Natural killer cell (primary cell): ENCODE results near the gene SKI. TPM values are rescaled to one million over a fixed set of nuclear protein-coding genes. Genes with fewer than 3 reads are reported as not detected.
A peak's percentile ranks its signal among the peaks of the same experiment; 100 is the strongest.

ENCODE experiments used
- ATAC-seq, 3 donors: fragments of 150-1000 bp in 2 of 3; fragments of 200-7000 bp in 1 of 3; cut with Tn5 transposase; 1 replicate in 1 of 3; 2 replicates in 2 of 3; pipeline ENCODE4 v1.10.0; 2021; ENCODE audit warnings: mild to moderate bottlenecking in 2 of 3, moderate library complexity in 2 of 3
- DNase-seq, 2 donors: peaks; one replicate each; pipeline versions ENCODE4 v3.0.0 to v3.0.0-alpha.2; 2013 to 2021; ENCODE audit warnings: mixed read lengths in 1 of 2
- H3K27ac ChIP-seq: one replicate; pipeline ENCODE4 v1.5.1; 2013; ENCODE audit warnings: mild to moderate bottlenecking, low read length
- H3K27me3 ChIP-seq: one replicate; pipeline ENCODE4 v1.6.1; 2013; ENCODE audit warnings: low read length; ENCODE audit not compliant: control insufficient read depth, insufficient read depth
- H3K36me3 ChIP-seq: one replicate; pipeline ENCODE4 v1.6.1; 2013; ENCODE audit warnings: low read length; ENCODE audit not compliant: control insufficient read depth, insufficient read depth
- H3K4me1 ChIP-seq: one replicate; pipeline ENCODE4 v1.6.1; 2013; ENCODE audit warnings: low read length; ENCODE audit not compliant: control insufficient read depth, insufficient read depth
- H3K4me3 ChIP-seq: one replicate; pipeline ENCODE4 v1.5.1; 2013; ENCODE audit warnings: low read length
- H3K9me3 ChIP-seq: one replicate; pipeline ENCODE4 v1.6.1; 2013; ENCODE audit warnings: low read length; ENCODE audit not compliant: control insufficient read depth, insufficient read depth
- H3K27ac Mint-ChIP-seq, 2 donors: one replicate each; pipeline ENCODE4 v1.8.0; 2022; ENCODE audit warnings: mild to moderate bottlenecking in 2 of 2, mixed read lengths in 2 of 2, moderate library complexity in 1 of 2
- H3K27me3 Mint-ChIP-seq, 2 donors: one replicate each; pipeline ENCODE4 v1.8.0; 2022; ENCODE audit warnings: low read depth in 2 of 2, mixed read lengths in 2 of 2
- H3K36me3 Mint-ChIP-seq: one replicate; pipeline ENCODE4 v1.8.0; 2022; ENCODE audit warnings: mixed read lengths
- H3K4me1 Mint-ChIP-seq, 2 donors: one replicate each; pipeline ENCODE4 v1.8.0; 2022; ENCODE audit warnings: mixed read lengths in 2 of 2
- H3K4me3 Mint-ChIP-seq: one replicate; pipeline ENCODE4 v1.8.0; 2022; ENCODE audit warnings: mild to moderate bottlenecking, moderate library complexity, mixed read lengths
- H3K9me3 Mint-ChIP-seq, 2 donors: one replicate each; pipeline ENCODE4 v1.8.0; 2022; ENCODE audit warnings: mixed read lengths in 2 of 2
- WGBS: methylation state at CpG from one replicate; pipeline ENCODE4 v1.1.7; 2013; ENCODE audit warnings: missing lambda C conversion rate; ENCODE audit not compliant: insufficient coverage; 5-methylcytosine and 5-hydroxymethylcytosine counted together
- intact Hi-C: fragments of 100-400 bp; cut with micrococcal nuclease; formaldehyde crosslinking; loops from one replicate; pipeline ENCODE4 v1.14.2; 2022
- total RNA-seq, 4 donors: library from RNA; stranded (reverse); fragments of 120-200 nt in 1 of 4; gene quantifications; one replicate each; pipeline versions ENCODE4 v1.2.3 to v1.2.4, GENCODE V29; 2013 to 2022
- TF ChIP-seq, protein P1 (sequence below): fragments of 200-600 bp; IDR thresholded peaks from one replicate; pipeline ENCODE4 v1.8.0; 2022; ENCODE audit warnings: antibody characterized with exemption

Gene SKI
- total RNA-seq, 3 donors from 2014 or later (not counting 1 experiment from before 2014, with no cell fraction given), result 96.9 to 145 (median 140) TPM

DNA sequence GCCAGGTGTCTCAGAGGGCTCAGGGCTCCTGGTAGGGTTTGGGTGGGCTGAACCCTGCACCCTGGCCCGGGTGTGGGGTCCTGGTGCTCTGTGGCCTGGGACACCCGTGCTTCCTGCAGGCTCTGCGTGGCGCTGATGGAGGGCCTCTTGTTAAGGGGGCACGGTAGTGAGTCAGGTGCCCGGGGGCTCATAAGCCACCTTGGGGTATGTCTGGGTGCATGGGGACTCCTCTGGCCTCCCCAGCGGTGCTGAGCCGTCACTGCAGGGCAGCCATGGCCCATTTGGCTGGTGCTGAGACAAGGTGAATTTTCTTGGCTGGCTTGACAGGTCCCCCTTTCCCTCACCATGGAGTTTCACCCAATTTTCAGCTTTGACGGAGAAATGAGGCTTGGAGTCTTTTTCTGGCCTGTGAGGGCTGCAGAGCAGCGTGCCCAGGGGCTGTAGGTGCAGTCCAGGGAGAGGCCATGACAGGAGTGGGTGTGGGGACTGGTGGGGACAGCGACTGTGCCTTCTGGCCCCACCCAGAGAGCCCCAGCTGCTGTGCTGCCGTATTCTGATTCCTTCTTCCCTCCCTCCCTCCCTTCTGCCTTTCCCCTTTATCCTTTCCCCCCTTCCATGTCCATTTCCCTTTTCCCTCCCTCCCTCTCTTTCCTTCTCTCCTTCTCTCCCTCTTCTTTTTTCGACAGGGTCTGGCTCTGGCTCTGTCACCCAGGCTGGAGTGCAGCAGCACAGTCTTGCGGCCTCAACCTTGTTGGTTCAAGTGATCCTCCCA lies 40.4 kb downstream of the SKI start:
- H3K4me3 Mint-ChIP-seq, result no peak overlapping the region
- peak in 1 of 3 donors; percentile 6 for ATAC-seq
- peaks cover 20 to 33% of the 10 kb centered on the region in 2 donors for H3K4me1 Mint-ChIP-seq
- no peaks in the 10 kb centered on the region for H3K27me3 Mint-ChIP-seq
- Histone ChIP-seq H3K27ac (no peak overlapping the region), H3K4me1 (peaks cover 48% of the 10 kb centered on the region), H3K9me3 (no peaks in the 10 kb centered on the region), H3K36me3 (no peaks in the 10 kb centered on the region), H3K4me3 (no peak overlapping the region), H3K27me3 (no peaks in the 10 kb centered on the region)
- intact Hi-C loops, result no loop called here
- H3K27ac Mint-ChIP-seq, result peak overlapping the region in 1 of 2 donors; percentile 68
- WGBS, result 89% methylated on average over 14 of the region's 14 CpGs
- TF ChIP-seq, protein P1, sequence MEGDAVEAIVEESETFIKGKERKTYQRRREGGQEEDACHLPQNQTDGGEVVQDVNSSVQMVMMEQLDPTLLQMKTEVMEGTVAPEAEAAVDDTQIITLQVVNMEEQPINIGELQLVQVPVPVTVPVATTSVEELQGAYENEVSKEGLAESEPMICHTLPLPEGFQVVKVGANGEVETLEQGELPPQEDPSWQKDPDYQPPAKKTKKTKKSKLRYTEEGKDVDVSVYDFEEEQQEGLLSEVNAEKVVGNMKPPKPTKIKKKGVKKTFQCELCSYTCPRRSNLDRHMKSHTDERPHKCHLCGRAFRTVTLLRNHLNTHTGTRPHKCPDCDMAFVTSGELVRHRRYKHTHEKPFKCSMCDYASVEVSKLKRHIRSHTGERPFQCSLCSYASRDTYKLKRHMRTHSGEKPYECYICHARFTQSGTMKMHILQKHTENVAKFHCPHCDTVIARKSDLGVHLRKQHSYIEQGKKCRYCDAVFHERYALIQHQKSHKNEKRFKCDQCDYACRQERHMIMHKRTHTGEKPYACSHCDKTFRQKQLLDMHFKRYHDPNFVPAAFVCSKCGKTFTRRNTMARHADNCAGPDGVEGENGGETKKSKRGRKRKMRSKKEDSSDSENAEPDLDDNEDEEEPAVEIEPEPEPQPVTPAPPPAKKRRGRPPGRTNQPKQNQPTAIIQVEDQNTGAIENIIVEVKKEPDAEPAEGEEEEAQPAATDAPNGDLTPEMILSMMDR, result no peak
- no peaks in the 10 kb centered on the region for H3K9me3 Mint-ChIP-seq
- no peaks in the 10 kb centered on the region for H3K36me3 Mint-ChIP-seq
- DNase-seq, result no peak

DNA sequence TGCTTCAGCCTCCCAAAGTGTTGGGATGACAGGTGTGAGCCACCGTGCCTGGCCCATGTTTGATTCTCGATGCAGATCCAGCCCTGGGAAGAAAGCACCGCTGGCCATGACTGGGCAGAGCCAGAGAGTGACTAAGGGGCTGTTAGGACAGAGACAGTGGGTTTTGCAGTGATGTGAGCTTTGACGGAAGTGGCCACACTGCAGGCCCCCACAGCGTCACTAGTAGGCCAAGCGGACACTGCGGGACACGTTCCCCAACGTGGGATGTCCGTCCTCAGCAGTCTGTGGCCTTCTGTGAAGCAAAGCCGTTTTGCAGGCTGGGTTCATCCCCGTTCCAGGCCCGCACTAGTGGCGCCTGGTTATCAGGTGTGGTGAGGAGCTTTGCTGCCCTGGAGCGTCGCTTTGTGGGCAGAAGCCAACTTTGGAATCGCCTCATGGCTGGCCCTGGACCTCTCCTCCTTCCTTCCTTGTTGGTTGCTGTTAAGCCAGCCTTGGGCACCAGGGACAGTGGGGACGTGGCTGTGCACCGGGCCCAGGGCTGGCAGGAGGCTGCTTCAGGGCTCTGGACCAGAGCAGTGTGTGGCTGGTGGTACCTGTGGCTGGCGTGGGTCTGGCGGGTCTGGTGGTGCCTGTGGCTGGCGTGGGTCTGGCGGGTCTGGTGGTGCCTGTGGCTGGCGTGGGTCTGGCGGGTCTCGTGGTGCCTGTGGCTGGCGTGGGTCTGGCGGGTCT lies 41.2 kb downstream of the SKI start:
- peak overlapping the region in 1 of 2 donors; percentile 68 for H3K27ac Mint-ChIP-seq

DNA sequence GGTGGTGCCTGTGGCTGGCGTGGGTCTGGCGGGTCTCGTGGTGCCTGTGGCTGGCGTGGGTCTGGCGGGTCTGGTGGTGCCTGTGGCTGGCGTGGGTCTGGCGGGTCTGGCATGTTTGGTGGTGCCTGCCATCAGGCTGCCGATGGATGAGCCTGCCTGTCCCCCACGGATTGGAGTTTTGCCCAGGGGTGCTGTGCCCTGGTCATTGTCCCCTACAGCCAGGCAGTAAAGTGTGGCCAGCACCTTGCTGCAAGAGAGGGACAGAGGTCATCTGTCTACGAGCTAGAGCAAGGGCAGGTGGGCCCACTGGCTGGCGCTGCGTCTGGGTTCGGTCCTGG lies 41.8 kb downstream of the SKI start:
- peaks cover 17 to 36% of the 10 kb centered on the region in 2 donors for H3K4me1 Mint-ChIP-seq
- Histone ChIP-seq H3K4me1 (peaks cover 54% of the 10 kb centered on the region), H3K9me3 (no peaks in the 10 kb centered on the region), H3K36me3 (no peaks in the 10 kb centered on the region), H3K27ac (no peak overlapping the region), H3K4me3 (no peak overlapping the region), H3K27me3 (no peaks in the 10 kb centered on the region)
- no peaks in the 10 kb centered on the region for H3K36me3 Mint-ChIP-seq
- no peak overlapping the region for H3K4me3 Mint-ChIP-seq
- H3K27me3 Mint-ChIP-seq, result no peaks in the 10 kb centered on the region
- intact Hi-C loops, result no loop called here
- ATAC-seq (no peak), DNase-seq (no peak)
- no peaks in the 10 kb centered on the region for H3K9me3 Mint-ChIP-seq
- TF ChIP-seq, protein P1, result no peak
- WGBS, result 90% methylated on average over 11 of the region's 13 CpGs
- no peak overlapping the region for H3K27ac Mint-ChIP-seq

More for the DNA sequence above, 41.2 kb downstream of the SKI start:
- no peak overlapping the region for H3K4me3 Mint-ChIP-seq
- peaks cover 49% of the 10 kb centered on the region for H3K4me1 ChIP-seq
- no peaks in the 10 kb centered on the region for H3K9me3 Mint-ChIP-seq
- no peak for DNase-seq
- no peaks in the 10 kb centered on the region for H3K27me3 ChIP-seq
- 91% methylated on average over 24 of the region's 28 CpGs for WGBS
- H3K36me3 ChIP-seq, result no peaks in the 10 kb centered on the region
- intact Hi-C loops, result no loop called here
- no peaks in the 10 kb centered on the region for H3K27me3 Mint-ChIP-seq
- H3K9me3 ChIP-seq, result no peaks in the 10 kb centered on the region
- H3K4me1 Mint-ChIP-seq, result peaks cover 20 to 36% of the 10 kb centered on the region in 2 donors
- ATAC-seq, result no peak
- H3K4me3 ChIP-seq, result no peak overlapping the region
- no peak overlapping the region for H3K27ac ChIP-seq
- H3K36me3 Mint-ChIP-seq, result no peaks in the 10 kb centered on the region
- TF ChIP-seq, protein P1, result no peak
